GM13977 (cell line): ENCODE measurements around the gene PRKCI.
"Not testable (repeated sequence)": the region's sequence is repeated elsewhere in the genome, so short reads cannot be mapped to it uniquely, and the experiment has no call there.

ENCODE experiments used
- DNase-seq: peaks from one replicate; pipeline ENCODE4 v3.0.0; 2012; ENCODE audit warnings: low spot score
- in situ Hi-C: fragments of 300-500 bp; cut with MboI; formaldehyde crosslinking; loops from one replicate; pipeline ENCODE4 v1.12.0; 2022; ENCODE audit warnings: low sequenced_read_pairs, low pct_unique_long_range_greater_than_20kb, mixed read lengths, inconsistent platforms; ENCODE audit not compliant: unreplicated experiment
- TF ChIP-seq, protein P1 (sequence below): IDR thresholded peaks from 2 replicates; pipeline ENCODE4 v1.5.1; 2012; ENCODE audit warnings: mild to moderate bottlenecking, control low read depth; ENCODE audit not compliant: insufficient read depth; ENCODE audit errors: extremely low read depth, missing control alignments

PRKCI gene

DNA sequence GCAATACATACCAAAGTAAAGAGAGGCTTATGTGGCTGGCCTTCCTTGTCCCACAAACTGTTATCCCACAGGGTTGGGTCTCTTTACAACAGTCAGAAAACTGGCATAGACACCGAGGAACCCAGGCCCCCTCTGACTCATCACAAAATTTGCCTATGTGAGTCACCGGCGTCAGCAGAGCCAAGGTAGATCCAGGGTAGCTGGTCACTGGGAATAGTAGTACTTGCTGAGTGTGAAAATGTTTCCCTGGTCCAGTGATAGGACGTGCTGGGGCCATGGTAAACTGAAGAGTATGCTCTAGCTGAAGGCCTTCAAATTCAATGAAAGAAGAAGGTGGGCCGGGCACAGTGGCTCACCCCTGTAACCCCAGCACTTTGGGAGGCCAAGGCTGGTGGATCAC, 108.1 kb downstream of the PRKCI start:
- no peak for DNase-seq
- in situ Hi-C loops: no loop called here

DNA sequence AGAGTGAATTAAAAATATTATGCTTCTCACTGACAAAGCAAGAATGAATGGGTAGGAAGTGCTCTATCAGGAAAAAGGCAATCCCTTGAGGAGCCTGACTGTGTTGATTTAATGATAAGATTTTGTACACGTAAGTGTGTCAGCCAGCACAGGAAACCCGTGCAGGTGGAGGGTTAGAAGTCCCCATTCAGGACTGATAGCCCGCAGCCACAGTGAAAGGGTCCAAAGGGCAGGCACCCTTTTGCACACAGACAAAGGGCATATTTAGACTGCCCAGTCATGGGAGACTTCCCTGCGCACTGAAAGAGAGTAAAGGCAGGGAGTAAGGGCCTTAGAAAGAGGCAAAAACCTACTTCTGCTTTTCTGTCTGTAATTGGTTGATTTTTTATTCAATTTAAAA, 108.9 kb downstream of the PRKCI start:
- DNase-seq: no peak
- in situ Hi-C loops: no loop called here
- TF ChIP-seq, protein P1, sequence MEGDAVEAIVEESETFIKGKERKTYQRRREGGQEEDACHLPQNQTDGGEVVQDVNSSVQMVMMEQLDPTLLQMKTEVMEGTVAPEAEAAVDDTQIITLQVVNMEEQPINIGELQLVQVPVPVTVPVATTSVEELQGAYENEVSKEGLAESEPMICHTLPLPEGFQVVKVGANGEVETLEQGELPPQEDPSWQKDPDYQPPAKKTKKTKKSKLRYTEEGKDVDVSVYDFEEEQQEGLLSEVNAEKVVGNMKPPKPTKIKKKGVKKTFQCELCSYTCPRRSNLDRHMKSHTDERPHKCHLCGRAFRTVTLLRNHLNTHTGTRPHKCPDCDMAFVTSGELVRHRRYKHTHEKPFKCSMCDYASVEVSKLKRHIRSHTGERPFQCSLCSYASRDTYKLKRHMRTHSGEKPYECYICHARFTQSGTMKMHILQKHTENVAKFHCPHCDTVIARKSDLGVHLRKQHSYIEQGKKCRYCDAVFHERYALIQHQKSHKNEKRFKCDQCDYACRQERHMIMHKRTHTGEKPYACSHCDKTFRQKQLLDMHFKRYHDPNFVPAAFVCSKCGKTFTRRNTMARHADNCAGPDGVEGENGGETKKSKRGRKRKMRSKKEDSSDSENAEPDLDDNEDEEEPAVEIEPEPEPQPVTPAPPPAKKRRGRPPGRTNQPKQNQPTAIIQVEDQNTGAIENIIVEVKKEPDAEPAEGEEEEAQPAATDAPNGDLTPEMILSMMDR: no peak

More for the DNA sequence above, 108.1 kb downstream of the PRKCI start:
- TF ChIP-seq, protein P1: no peak

DNA sequence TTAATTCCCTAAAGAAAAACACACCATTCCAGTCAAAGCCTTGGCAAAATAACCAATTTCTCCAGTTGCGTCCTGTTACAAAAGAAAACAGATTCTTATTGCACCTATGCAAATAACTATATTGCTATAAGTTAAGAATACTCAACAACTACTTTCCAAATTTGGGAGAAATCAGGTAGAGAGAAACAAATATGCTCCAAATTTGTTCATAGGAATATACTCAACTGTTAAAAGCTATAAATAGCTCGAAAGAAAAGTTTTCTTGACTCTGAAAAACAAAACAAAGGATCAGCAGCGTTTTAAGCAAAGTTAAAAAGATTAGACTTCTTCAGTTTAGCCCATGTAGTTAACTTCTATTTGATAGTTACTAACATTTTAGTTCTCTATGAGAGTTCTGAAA, 115.2 kb downstream of the PRKCI start:
- no peak for DNase-seq
- TF ChIP-seq, protein P1: no peak
- in situ Hi-C loops: no loop called here

- DNase-seq: no peak
- TF ChIP-seq, protein P1: no peak
- in situ Hi-C loops: no loop called here
Observed at GRCh38 chr3:170338690-170339340, 116.6 kb downstream of the PRKCI start.

DNA sequence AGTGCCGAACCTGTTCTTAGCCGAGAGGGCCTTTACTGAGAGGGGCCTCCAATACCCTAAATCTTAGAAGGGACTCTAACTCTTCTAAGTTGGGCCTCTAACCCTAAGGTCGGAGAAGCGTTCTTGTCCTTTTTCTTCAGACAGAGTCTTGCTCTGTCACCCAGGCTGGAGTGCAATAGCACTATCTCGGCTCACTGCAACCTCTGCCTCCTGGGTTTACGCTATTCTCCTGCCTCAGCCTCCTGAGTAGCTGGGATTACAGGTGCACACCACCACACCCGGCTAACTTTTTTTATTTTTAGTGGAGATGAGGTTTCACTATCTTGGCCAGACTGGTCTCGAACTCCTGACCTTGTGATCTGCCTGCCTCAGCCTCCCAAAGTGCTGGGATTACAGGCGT, 120.0 kb downstream of the PRKCI start:
- in situ Hi-C loops, DNase-seq: not testable (repeated sequence)

DNA sequence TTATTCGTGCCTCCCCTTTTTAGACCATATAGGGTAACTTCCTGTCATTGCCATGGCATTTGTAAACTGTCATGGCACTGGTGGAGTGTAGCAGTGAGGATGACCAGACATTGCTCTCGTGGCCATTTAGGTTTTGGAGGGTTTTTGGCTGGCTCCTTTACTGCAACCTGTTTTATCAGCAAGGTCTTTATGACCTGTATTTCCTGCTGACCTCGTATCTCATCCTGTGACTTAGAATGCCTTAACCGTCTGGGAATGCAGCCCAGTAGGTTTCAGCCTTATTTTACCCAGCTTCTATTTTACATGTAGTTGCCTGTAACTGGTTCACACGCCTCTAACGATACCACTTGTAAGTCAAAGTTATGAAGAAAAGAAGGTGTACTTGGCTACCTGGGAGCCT, 121.6 kb downstream of the PRKCI start:
- in situ Hi-C loops, DNase-seq: not testable (repeated sequence)

- in situ Hi-C loops: no loop called here
- DNase-seq: no peak
- TF ChIP-seq, protein P1: no peak
Observed at GRCh38 chr3:170344971-170345370, 122.7 kb downstream of the PRKCI start.
